Kidney glomerular epithelial cell (primary cell): Measurements from ENCODE around the gene ZNF530.
A peak's percentile ranks its signal among the peaks of the same experiment; 100 is the strongest.

ENCODE experiments used
- DNase-seq: peaks from one replicate; lab custom pipeline; 2025; lab: John Stamatoyannopoulos, UW

Gene ZNF530

DNA sequence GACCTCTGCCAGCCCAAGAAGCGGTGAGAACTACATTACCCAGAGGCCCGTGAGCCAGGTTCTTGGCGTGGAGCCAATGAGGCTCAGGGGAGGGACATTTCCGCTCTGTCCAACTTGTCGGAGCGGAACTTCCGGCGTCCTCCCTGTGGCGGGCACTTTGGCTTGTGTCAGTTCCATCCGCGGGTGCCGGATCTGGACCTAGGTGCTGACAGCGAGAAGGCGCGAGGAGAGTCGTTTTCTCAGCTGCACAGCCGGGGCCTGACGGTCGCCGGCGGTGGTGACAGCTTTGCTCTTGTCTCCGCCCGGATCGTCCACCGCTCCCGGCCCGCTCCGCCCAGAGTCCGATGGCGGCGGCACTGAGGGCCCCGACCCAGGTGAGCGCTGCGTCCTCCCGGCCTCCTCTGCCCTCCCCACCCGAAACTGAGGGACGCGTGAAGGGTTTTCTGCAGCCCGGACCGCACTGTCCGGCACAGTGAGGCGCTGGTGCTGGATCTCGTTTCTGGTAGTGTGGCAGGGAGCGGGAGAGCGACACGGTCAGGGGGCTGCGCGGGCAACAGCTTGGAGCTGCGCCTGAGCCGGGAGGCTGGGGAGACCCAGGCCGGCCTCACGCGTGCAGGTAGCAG is at the start of gene ZNF530:
ZNF530 (plus strand) TSS at position 125 of the 623 bp plus-strand sequence. CDS start 4,461 bp downstream, outside the sequence.
- peak; percentile 78 for DNase-seq

DNA sequence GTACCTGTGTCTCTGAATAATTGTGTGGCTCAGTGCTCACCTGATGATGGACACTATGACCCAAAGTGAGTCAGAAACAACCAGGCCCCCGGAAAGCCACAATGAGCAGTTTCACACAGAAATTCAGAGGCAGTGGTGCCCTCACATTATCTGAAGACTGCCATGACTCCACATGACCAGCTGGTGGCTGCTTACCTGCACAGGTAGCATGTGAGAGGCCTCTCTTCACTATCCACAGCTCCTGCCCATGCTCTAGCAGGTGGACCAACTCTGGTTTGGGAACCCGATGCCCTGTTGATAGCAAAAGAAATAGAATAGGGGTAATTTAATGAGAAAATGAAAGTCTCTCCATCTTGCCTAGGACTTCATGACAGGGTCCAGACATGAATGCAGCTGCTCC is 47.3 kb upstream of the ZNF530 start:
- no peak for DNase-seq

DNA sequence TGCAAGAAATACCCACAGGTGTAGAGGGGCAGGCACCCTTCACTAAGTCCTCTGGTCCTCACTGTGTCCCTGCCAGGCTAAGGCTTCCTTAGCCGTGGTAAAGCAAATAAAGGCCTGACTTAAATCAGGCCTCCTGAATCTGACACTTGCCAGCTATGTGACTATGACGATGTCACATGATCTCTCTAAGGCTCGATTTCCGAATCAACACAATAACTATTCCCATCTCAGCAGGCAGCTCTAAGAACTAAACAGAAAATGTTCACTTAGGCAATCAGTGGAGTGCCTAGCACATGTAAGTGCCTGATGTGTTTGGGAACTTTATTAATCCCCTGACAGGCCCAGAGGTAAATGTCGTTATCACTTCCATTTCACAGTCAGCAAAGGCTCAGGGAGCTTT is 42.0 kb upstream of the ZNF530 start:
- DNase-seq = no peak

DNA sequence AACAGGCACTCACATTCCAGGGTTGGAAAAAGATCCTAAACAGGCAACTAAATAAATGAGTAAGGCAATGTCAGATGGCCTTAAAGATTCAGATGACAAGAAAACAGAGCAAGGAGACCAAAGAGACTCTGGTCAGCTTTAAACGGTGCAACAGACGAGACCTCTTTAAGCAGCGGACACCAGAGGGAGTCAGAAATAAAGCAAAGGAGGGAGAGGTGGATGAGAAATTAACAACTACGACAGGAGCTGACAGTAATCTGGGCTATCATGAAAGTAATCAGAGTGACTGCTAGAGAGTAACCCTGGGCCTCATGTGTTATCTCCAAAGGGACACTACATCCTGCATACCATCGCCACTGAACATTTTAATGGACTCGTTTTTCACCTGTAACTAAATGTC is 41.2 kb upstream of the ZNF530 start:
- DNase-seq = no peak

DNA sequence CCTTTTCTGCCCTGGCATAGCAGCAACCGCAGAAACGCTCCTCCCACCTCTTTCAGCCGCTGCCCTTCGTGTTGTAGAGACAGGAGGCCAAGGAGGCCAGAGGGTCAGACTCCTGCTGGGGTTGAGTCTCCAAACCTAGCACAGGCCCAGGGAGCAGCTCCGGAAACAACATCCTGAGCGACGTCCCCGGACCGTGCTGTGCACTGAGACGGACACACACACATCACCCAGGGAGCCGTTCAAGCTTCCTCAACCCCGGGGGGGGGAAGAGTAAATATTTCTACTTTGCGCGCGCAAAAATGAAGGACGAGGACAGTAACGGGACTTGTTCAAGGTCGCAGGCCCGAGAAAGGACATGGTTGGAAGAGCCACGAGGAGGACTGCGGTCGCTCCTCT is 40.7 kb upstream of the ZNF530 start:
- peak; percentile 33 for DNase-seq

DNA sequence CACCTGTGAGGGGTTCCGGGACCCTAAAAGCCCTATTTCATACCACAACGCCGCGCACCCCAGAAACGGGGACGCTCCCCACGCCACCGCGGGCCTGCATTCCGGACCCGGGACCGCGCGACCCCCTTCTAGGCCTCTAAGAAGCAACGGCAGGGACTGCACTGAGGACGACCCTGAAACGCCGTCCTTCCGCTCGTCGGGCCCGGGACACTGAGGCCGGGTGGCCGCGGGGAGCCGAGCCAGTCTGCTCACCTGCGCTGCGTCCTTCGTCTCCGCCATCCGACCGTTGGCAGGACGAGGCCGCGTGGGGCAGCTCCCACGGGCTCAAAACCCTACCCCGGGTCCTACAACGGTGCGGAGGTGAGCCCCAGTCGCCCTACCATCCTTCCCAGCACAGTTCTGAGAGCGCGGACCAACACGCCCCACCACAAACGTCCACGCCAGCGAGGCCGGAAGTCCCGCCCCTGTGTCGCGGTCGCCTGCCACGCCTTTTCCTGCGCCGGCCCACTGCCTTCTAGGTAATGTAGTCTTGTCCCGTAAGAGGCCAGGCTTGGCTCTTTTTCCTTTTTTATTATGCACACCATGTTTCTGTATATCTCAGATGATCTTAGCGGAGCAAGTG is 40.2 kb upstream of the ZNF530 start, which contains the start of gene ZNF550:
ZNF550 (minus strand) TSS at position 460 of the 622 bp plus-strand sequence; CDS start at position 279, 181 bp downstream.
- peak; percentile 74 for DNase-seq

DNA sequence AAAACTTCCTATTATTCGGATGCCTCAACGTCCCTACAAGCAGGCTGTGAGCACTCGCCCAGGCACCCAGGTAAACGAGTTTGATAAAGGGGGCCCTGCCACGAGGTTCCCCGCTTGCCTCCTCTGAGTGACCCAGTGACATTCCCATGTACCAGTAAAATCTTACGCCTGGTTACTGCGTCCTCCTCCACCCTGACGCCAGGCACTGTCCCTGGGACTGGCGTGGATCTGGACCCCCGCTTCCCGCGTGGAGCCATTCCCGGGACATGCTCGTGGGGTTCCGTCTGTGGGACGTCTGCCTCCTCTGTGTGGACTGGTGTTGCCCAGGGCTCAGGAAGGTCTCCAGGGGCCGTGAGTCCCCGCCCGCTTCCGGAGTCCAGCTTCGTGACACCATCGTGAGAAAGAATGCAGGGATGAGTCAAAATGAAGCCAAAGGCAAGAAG is 39.6 kb upstream of the ZNF530 start:
- no peak for DNase-seq

DNA sequence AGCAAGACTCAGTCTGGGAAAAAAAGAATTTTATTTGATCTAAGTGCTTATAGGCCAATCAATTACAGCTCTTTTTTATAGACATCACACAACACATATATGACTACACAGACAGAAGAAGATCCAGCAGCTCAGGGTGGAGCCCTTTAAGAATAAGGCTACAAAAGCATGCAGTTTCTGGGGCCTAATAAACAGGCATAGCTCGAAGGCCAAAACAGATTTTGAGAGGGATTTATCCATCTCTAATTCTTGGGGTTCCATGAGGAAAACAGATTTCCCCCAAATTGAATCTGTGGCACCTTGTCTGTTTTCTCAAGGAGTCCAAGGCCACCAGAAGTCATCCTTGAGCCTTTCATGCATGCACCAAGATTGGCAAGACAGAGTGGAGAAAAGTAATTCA is 36.1 kb upstream of the ZNF530 start:
- DNase-seq = no peak

DNA sequence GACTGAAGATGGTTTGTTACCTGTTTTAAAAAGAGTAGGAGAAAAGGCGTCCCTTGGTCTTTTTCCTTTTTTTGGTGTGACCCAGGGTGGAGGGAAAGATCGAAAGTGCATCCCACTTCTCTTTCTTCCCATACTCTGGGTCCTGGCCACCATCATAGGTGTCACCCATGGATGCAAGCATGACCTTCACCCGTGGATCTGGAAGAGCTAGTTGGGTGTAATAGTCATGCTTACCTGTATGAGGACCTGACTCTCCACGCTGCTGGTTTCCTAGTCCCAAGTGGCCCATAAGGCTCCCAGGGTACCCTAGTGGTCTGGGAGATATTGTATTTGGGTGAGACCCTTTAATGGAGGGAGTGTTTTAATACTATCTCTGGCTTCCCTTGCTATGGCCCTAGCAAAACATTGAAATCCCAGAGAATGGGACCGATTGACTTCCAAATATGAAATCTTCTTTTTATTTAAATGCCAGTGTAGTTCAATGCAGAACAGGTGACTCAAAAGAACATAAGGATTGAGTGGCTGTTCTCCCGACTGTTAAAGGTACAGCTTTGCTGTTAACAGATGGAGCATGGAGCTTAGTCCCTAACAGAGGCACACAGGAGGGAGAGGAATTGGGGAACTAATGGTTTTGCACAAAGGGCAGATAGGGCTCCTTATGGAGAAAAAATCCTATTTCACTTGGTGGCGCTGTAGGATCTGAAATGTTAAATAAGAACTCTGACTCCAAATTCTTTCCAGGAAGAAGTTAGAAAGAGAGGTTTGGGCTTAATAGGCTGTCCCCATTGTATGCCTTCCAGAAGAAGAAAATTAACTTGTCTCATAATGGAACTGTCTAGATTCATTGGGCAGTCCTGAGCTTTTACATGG is 33.1 kb upstream of the ZNF530 start:
- DNase-seq = no peak

DNA sequence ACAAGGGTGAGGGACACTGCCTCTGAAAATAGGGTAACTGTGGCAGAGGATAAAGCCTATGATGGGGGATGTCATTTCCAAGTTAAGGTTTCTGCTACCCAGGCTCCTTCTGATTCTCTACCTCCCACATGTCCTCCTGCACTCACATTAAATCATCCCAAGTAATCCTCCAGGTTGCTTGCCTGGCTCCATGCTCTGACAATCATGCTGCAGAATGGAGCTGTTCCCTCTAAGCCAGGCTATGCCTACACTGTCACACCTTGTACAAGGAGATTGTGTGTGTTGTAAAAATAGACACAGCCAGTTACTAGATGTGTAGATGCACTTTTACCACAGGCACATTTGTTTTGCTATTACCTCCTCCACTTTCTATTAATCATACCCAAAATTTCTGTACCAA is 29.0 kb upstream of the ZNF530 start:
- no peak for DNase-seq

DNA sequence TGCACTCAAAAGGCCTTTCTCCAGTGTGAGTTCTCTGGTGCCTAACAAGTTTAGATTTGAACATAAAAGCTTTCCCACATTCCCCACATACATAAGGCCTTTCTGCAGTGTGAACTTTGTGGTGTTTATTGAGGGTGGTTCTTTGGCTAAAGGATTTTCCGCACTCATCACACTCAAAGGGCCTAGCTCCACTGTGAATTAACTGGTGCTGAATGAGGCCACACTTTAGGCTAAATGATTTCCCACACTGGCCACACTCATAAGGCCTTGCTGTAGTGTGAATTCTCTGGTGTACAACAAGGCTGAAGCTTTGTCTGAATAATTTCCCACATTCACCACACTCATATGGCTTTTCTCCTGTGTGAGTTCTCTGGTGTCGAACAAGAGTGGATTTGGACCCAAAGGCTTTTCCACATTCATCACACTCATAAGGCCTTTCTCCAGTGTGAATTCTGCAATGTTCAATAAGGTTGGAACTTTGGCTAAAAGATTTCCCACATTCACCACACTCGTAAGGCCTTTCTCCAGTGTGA is 27.2 kb upstream of the ZNF530 start:
- DNase-seq = no peak

DNA sequence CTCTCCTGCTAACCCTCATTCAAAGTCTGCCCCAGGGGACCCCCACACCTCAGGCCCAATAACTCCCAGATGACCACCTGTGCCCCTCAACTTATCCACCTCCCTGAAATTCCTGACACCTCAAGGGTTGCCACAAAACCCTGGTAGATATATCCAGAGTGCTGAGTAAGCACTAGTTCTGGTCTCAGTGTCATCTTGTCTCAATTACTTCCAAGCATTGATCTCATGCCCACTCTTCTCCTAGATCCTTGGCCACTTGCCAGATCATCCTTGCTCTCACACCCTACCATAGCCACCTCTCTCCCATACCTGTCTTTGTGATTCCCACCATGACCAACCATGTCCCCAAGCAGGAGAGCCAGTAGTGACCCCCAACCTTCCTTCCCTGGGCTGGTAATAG is 23.0 kb upstream of the ZNF530 start:
- DNase-seq = no peak

DNA sequence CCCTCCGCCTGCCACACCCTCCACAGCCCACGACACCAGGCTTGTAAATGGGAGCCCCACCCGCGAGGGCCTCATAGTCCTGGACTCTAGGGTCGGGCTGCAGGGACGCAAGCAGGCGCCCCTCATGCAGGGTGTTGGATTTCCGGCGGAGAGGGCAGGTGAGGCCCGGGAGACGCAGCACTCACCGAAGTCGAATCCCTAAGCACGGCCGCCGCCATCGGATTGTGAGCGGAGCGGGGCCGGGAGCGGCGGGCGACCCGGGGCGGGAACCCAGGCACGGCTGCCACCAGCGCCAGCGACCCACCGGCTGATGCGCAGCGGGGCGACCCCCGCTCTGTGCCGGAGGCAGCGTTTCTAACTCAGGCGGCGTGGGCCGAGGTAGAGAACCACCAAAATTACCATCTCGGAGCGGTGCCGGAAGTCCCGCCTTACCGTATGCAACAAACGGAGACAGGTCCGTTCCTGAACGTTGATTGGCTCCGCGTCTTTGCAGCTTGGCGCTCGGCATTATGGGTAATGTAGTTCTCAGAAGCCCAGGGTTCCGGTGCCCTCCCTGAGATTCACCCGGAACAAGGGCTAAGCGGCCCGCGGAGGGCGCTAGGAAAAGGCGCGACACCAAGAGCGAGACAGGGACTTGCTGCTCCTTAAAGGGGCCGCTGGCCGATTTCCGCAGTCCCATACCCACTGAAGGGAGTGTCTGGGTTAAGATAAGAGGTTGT is 21.0 kb upstream of the ZNF530 start, which contains the start of gene ZNF416:
ZNF416 (minus strand) TSS at position 425 of the 719 bp plus-strand sequence; CDS start at position 218, 207 bp downstream.
- DNase-seq = peak; percentile 92

DNA sequence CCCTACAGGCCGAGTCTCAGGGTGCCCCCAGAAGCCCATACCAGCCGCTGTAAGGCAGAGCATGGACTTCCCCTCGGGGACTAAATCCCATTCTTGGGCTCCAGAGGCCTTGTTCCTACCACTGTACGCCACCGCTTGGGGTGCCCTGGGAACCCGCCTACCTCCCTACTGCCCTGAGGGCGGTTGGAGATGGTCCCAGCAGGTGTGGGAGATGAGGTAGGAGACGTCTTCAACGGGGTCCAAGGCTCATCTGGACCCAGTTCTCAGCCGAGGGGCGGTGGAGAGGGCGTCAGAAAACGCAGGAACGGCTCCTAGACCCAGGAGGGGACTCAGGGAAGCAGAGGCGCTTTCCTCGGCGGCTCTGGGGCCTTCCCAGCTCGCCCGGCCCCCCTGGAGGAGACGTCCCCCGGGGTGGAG is 16.6 kb upstream of the ZNF530 start:
- no peak for DNase-seq

DNA sequence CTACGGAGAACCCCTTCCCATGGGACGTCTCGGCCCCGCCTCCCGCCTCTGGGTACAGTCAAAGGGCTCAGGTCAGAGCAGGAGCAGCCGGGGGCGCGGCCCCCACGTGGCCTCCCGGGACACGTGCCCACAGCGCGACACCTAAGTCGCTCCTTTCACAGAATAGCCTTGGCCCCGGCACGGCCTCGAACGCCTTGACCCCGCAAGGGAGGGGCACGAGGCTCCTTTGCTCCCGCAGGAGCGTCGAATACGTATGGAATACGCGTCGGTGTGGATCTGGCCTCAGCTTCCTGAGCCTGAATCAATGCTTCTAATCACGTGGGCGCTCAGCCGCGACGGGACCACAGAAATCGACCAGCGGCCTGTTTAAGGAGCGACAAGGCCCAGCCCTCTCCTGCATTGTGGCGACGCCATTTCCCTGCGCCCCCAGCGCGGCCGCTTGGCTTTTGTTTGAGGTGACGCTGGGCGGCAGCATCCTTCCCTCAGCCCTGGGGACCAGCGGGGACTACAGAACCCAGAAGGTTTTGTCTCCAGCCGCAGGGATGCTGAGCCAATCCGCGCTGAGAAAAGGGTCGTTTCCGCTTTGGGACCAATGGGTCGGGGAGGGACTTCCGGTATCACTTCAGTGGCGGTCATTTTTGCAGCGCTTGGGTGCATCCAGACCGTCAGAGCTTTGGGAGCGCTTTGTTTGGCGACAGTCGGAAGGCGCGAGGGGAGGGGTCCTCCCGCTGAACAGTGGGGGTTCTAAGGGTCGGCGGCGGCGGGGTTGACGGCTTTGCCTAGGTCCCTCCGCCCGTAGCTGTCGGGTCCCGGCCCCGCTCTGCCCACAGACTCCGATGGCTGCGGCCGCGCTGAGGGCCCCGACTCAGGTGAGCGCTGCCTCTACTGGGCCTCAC is 15.9 kb upstream of the ZNF530 start, which contains the start of gene ZIK1:
ZIK1 (plus strand) TSS at position 625 of the 896 bp plus-strand sequence; CDS start at position 837, 212 bp downstream.
- peak; percentile 80 for DNase-seq

DNA sequence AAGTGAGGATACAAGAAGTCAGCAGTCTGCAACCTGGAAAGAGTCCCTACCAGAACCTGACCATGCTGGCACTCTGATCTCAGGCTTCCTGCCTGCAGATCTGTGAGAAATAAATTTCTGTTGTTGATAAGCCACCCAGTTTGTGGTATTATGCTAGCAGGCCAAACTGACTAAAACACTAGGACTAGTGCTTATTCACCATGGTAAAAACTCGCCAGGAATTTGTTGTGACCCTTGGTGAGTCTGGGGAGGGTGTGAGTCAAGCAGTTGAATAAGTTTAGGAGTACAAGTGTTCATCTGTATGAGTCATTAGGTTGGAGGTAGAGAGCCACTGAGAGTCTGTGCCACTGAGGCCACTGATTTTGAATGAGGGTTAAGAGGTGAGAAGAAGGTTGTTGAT is 12.2 kb upstream of the ZNF530 start:
- DNase-seq = no peak

DNA sequence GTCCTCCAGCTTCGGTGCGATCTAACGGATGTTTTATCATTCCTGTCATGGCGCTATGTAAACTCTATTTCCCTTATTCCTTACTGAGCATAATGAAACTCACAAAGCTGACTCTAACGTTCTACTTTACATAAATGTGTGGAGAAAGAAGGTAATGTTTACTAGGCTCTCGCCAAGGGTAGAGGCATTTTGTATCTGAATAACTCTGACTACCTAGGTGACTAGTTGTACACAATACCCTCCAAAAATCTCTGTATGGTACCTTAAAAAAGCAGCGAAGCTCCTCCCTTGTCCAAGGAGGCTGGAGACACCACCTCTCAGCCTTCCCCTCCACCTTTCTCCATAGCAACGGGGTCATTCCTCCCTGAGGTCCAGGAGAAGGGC is 316 bp upstream of the ZNF530 start:
- DNase-seq = no peak

DNA sequence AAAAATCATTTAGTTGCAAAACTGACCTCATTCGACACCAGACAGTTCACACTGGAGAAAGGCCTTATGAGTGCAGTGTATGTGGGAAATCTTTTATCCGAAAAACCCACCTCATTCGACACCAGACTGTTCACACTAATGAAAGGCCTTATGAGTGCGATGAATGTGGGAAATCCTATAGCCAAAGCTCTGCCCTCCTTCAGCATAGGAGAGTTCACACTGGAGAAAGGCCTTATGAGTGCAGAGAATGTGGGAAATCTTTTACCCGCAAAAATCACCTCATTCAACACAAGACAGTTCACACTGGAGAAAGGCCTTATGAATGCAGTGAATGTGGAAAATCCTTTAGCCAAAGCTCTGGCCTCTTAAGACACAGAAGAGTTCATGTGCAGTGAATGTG is 7.2 kb downstream of the ZNF530 start:
- no peak for DNase-seq

DNA sequence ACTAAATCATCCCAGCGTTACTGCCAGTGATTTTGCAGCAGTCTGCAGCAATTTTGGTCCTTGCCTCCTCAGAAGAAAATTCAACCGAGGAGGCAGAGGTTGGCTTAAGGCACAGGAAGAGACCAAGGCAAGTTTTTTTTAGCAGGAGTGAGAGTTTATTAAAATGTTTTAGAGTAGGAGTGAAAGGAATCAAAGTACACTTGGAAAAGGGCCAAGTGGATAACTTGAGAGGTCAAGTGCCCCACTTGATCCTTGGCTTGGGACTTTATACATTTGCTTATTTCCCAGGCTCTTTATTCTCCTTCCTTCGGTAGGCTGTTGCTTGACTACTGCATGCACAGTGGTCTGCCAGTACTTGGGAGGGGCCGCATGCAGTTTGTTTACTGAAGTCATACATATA is 11.4 kb downstream of the ZNF530 start:
- DNase-seq = no peak

DNA sequence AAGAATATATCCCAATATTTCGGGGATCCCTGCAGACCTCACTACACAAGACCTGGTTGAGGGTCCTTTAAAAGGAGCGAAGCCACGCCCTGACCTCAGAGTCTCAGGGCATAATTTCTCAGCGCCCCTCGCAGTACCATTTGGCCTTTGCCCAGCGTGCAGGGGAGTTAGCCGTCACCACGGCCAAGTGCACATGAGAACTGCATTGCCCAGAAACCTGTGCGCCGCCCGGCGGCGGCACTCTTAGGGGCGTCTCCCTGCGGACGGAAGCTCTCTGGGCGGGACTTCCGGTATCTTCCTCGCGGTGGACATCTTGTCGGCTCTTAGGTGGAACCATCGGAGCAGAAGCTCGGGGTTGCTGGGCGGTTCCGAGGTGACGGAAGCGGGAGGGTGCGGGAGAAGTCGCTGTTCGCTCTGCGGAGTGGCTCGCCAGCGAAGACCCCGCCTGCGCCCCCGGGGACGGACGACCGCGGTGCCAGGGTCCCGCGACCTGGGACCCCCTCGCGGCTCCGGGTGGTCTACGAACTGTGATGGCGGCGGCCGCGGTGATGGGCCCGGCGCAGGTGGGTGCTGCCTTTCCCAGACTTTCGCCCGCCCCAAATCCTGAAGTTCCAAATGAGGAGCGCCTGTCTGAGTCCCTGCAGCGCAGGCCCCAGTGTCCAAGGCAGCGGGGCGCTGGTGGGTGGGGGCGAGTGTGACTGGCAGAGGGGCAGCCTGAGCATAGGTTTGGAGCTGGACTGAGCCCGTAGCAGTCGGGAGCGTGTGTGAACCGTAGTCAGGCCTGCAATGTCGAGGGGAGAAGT is 14.5 kb downstream of the ZNF530 start, which contains the start of gene ZNF134:
ZNF134 (plus strand) TSS at position 302 of the 803 bp plus-strand sequence. CDS start 5,227 bp downstream, outside the sequence.
- DNase-seq = peak; percentile 77
